Activated T-cell treated with anti-CD3 and anti-CD28 coated beads, Interleukin-2, amount 50 U/mL, for 72 hours (primary cell): ENCODE results near the gene MBP. TPM values are rescaled to one million over a fixed set of nuclear protein-coding genes. Genes with fewer than 3 reads are reported as not detected.

ENCODE experiments used
- ATAC-seq, 2 donors: fragments of 150-1000 bp; cut with Tn5 transposase; replicated peaks in 1 of 2; 2 replicates each; pipeline ENCODE4 v1.10.0; 2021; ENCODE audit warnings: moderate library complexity in 2 of 2, mild to moderate bottlenecking in 1 of 2
- DNase-seq, 2 donors: peaks; one replicate each; pipeline ENCODE4 v3.0.0; 2021 to 2022; ENCODE audit warnings: mixed read lengths in 1 of 2
- H3K27ac Mint-ChIP-seq: one replicate; pipeline ENCODE4 v1.8.0; 2022; ENCODE audit warnings: mild to moderate bottlenecking, moderate library complexity, mixed read lengths
- H3K27me3 Mint-ChIP-seq: one replicate; pipeline ENCODE4 v1.8.0; 2022; ENCODE audit warnings: low read depth, mixed read lengths
- H3K36me3 Mint-ChIP-seq, 2 donors: one replicate each; pipeline ENCODE4 v1.8.0; 2022; ENCODE audit warnings: mixed read lengths in 2 of 2, mild to moderate bottlenecking in 1 of 2; ENCODE audit not compliant: insufficient read depth in 2 of 2
- H3K4me1 Mint-ChIP-seq: one replicate; pipeline ENCODE4 v1.8.0; 2022; ENCODE audit warnings: low read depth, mixed read lengths
- H3K4me3 Mint-ChIP-seq, 2 donors: one replicate each; pipeline ENCODE4 v1.8.0; 2022; ENCODE audit warnings: mild to moderate bottlenecking in 2 of 2, mixed read lengths in 2 of 2, moderate library complexity in 2 of 2
- H3K9me3 Mint-ChIP-seq, 2 donors: one replicate each; pipeline ENCODE4 v1.8.0; 2022; ENCODE audit warnings: mixed read lengths in 2 of 2
- total RNA-seq, 2 donors: library from RNA; stranded (reverse); gene quantifications; one replicate each; pipeline ENCODE4 v1.2.3, GENCODE V29; 2022

Gene MBP
- total RNA-seq, 2 donors from 2014 or later, result 101 to 107 TPM

GRCh38 chr18:77145364-77145901 lies 12.8 kb upstream of the MBP start:
- H3K9me3 Mint-ChIP-seq, result peaks cover 11 to 18% of the 10 kb centered on the region in 2 donors
- no peak overlapping the region for H3K4me3 Mint-ChIP-seq
- no peaks in the 10 kb centered on the region for H3K27me3 Mint-ChIP-seq
- DNase-seq (no peak), ATAC-seq (no peak)
- no peak overlapping the region for H3K27ac Mint-ChIP-seq
- H3K4me1 Mint-ChIP-seq, result peaks cover 55% of the 10 kb centered on the region
- peaks cover 15 to 30% of the 10 kb centered on the region in 2 donors for H3K36me3 Mint-ChIP-seq

- H3K27ac Mint-ChIP-seq, result no peak overlapping the region
- DNase-seq (no peak), ATAC-seq (no peak)
- H3K4me3 Mint-ChIP-seq, result no peak overlapping the region
- peaks cover 11 to 18% of the 10 kb centered on the region in 2 donors for H3K9me3 Mint-ChIP-seq
- H3K27me3 Mint-ChIP-seq, result no peaks in the 10 kb centered on the region
- peaks cover 60% of the 10 kb centered on the region for H3K4me1 Mint-ChIP-seq
- H3K36me3 Mint-ChIP-seq, result peaks cover 15 to 30% of the 10 kb centered on the region in 2 donors
Observed at GRCh38 chr18:77144451-77145118, 12.0 kb upstream of the MBP start.

- Mint-ChIP-seq H3K27ac (no peak overlapping the region), H3K27me3 (no peaks in the 10 kb centered on the region), H3K4me1 (peaks cover 61% of the 10 kb centered on the region), H3K36me3 (peaks cover 15 to 30% of the 10 kb centered on the region in 2 donors), H3K9me3 (peaks cover 11 to 18% of the 10 kb centered on the region in 2 donors), H3K4me3 (no peak overlapping the region)
- DNase-seq, result no peak
- ATAC-seq, result no peak
Observed at GRCh38 chr18:77144046-77144445, 11.5 kb upstream of the MBP start.

GRCh38 chr18:77143196-77143595 lies 10.6 kb upstream of the MBP start:
- no peak overlapping the region for H3K4me3 Mint-ChIP-seq
- H3K9me3 Mint-ChIP-seq, result peaks cover 11 to 18% of the 10 kb centered on the region in 2 donors
- H3K4me1 Mint-ChIP-seq, result peaks cover 57% of the 10 kb centered on the region
- H3K27me3 Mint-ChIP-seq, result no peaks in the 10 kb centered on the region
- no peak for DNase-seq
- ATAC-seq, result no peak
- no peak overlapping the region for H3K27ac Mint-ChIP-seq
- peaks cover 15 to 30% of the 10 kb centered on the region in 2 donors for H3K36me3 Mint-ChIP-seq

GRCh38 chr18:77141401-77142118 lies 9.0 kb upstream of the MBP start:
- Mint-ChIP-seq H3K4me1 (peaks cover 41% of the 10 kb centered on the region), H3K9me3 (peaks cover 11 to 18% of the 10 kb centered on the region in 2 donors), H3K36me3 (peaks cover 15 to 30% of the 10 kb centered on the region in 2 donors), H3K27ac (no peak overlapping the region), H3K27me3 (no peaks in the 10 kb centered on the region), H3K4me3 (no peak overlapping the region)
- no peak for DNase-seq
- ATAC-seq, result no peak

- Mint-ChIP-seq H3K9me3 (peaks cover 11 to 18% of the 10 kb centered on the region in 2 donors), H3K36me3 (peaks cover 15 to 30% of the 10 kb centered on the region in 2 donors)
Observed at GRCh38 chr18:77140439-77141109, 8.0 kb upstream of the MBP start.

GRCh38 chr18:77140030-77140429 lies 7.4 kb upstream of the MBP start:
- ATAC-seq, result no peak
- H3K27ac Mint-ChIP-seq, result no peak overlapping the region
- peaks cover 10 to 18% of the 10 kb centered on the region in 2 donors for H3K9me3 Mint-ChIP-seq
- H3K27me3 Mint-ChIP-seq, result no peaks in the 10 kb centered on the region
- peak overlapping the region; percentile 0 to 8 for H3K4me3 Mint-ChIP-seq
- H3K4me1 Mint-ChIP-seq, result peaks cover 41% of the 10 kb centered on the region
- peaks cover 15 to 29% of the 10 kb centered on the region in 2 donors for H3K36me3 Mint-ChIP-seq
- no peak for DNase-seq

More at GRCh38 chr18:77140439-77141109, 8.0 kb upstream of the MBP start:
- no peaks in the 10 kb centered on the region for H3K27me3 Mint-ChIP-seq
- H3K27ac Mint-ChIP-seq, result peak overlapping the region; percentile 38
- peak overlapping the region; percentile 8 to 10 for H3K4me3 Mint-ChIP-seq
- peak; percentile 26 to 39 for DNase-seq
- H3K4me1 Mint-ChIP-seq, result peaks cover 37% of the 10 kb centered on the region
- peak; percentile 80 to 95 for ATAC-seq

- no peak overlapping the region for H3K27ac Mint-ChIP-seq
- H3K36me3 Mint-ChIP-seq, result peaks cover 12 to 26% of the 10 kb centered on the region in 2 donors
- peaks cover 7 to 15% of the 10 kb centered on the region in 2 donors for H3K9me3 Mint-ChIP-seq
- no peak overlapping the region for H3K4me3 Mint-ChIP-seq
- ATAC-seq, result no peak
- no peak for DNase-seq
- no peaks in the 10 kb centered on the region for H3K27me3 Mint-ChIP-seq
- H3K4me1 Mint-ChIP-seq, result peaks cover 45% of the 10 kb centered on the region
Observed at GRCh38 chr18:77139619-77140018, 7.0 kb upstream of the MBP start.

- ATAC-seq (no peak), DNase-seq (no peak)
- Mint-ChIP-seq H3K27me3 (no peaks in the 10 kb centered on the region), H3K4me3 (no peak overlapping the region), H3K9me3 (peaks cover 4 to 8% of the 10 kb centered on the region in 2 donors), H3K27ac (no peak overlapping the region), H3K4me1 (peaks cover 59% of the 10 kb centered on the region), H3K36me3 (peaks cover 6 to 14% of the 10 kb centered on the region in 2 donors)
Observed at GRCh38 chr18:77138270-77138669, 5.7 kb upstream of the MBP start.

- H3K9me3 Mint-ChIP-seq, result peaks cover 4 to 8% of the 10 kb centered on the region in 2 donors
- no peak overlapping the region for H3K27ac Mint-ChIP-seq
- H3K4me3 Mint-ChIP-seq, result no peak overlapping the region
- H3K36me3 Mint-ChIP-seq, result peaks cover 6 to 13% of the 10 kb centered on the region in 2 donors
- H3K4me1 Mint-ChIP-seq, result peaks cover 61% of the 10 kb centered on the region
- ATAC-seq (no peak), DNase-seq (no peak)
- no peaks in the 10 kb centered on the region for H3K27me3 Mint-ChIP-seq
Observed at GRCh38 chr18:77137851-77138250, 5.3 kb upstream of the MBP start.

GRCh38 chr18:77136871-77137665 lies 4.5 kb upstream of the MBP start:
- H3K27ac Mint-ChIP-seq, result no peak overlapping the region
- peaks cover 57% of the 10 kb centered on the region for H3K4me1 Mint-ChIP-seq
- no peak overlapping the region for H3K4me3 Mint-ChIP-seq
- peaks cover 0 to 5% of the 10 kb centered on the region in 2 donors for H3K36me3 Mint-ChIP-seq
- DNase-seq (no peak), ATAC-seq (no peak)
- peaks cover 2% of the 10 kb centered on the region in 2 donors for H3K9me3 Mint-ChIP-seq
- H3K27me3 Mint-ChIP-seq, result no peaks in the 10 kb centered on the region

GRCh38 chr18:77136076-77136718 lies 3.6 kb upstream of the MBP start:
- no peaks in the 10 kb centered on the region for H3K27me3 Mint-ChIP-seq
- H3K36me3 Mint-ChIP-seq, result peaks cover 1 to 3% of the 10 kb centered on the region in 2 donors
- H3K4me1 Mint-ChIP-seq, result peaks cover 49% of the 10 kb centered on the region

More at GRCh38 chr18:77136076-77136718, 3.6 kb upstream of the MBP start:
- Mint-ChIP-seq H3K9me3 (no peaks in the 10 kb centered on the region), H3K4me3 (no peak overlapping the region), H3K27ac (no peak overlapping the region)
- ATAC-seq, result no peak
- no peak for DNase-seq
